ENCODE measurements around the gene CPNE6. TPM values are rescaled to one million over a fixed set of nuclear protein-coding genes. Genes with fewer than 3 reads are reported as not detected.

CPNE6 gene
- total RNA-seq, 1 experiment from 2014 or later = not detected

DNA sequence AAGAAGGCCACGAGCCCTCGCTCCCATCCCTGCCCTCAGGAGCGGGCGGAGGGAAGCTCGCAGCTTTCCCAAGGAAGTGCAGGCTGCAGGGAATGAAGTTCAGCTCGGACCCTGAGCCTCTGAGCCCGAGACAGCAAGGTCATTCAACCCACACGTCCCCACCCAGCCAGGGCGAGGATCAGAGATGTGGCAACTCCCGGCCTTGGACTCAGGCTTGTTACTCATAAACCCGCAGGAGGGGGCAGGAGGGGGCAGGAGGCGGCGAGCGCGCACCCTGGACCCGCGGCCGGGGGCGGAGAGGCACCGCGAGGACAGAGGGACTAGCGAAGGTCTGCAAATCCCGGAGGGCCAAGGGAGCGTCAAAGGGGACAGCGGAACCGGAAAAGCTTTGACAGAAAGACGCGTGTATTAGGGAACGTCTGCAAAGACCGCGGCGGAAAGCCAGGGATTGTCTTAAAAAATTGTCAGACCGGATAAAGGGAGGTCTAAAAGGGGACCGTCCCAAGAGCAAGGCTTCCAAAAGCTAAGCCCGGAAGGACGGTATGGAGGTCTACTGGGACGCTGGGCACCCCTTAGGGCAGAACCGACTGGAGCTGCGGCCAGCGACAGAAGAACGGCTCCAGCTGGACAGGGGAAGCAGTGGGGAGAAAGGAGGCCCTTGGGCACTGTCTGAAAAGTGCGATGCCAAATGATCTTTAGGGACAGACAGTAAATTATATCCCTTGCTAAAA is 42.6 kb downstream of the CPNE6 start (continued):
- TF ChIP-seq, protein P1, sequence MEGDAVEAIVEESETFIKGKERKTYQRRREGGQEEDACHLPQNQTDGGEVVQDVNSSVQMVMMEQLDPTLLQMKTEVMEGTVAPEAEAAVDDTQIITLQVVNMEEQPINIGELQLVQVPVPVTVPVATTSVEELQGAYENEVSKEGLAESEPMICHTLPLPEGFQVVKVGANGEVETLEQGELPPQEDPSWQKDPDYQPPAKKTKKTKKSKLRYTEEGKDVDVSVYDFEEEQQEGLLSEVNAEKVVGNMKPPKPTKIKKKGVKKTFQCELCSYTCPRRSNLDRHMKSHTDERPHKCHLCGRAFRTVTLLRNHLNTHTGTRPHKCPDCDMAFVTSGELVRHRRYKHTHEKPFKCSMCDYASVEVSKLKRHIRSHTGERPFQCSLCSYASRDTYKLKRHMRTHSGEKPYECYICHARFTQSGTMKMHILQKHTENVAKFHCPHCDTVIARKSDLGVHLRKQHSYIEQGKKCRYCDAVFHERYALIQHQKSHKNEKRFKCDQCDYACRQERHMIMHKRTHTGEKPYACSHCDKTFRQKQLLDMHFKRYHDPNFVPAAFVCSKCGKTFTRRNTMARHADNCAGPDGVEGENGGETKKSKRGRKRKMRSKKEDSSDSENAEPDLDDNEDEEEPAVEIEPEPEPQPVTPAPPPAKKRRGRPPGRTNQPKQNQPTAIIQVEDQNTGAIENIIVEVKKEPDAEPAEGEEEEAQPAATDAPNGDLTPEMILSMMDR (IDR thresholded peaks at IDR 0.05 in 2 of 3, conservative IDR thresholded peaks at IDR 0.05 in 1 of 3; ENCODE audit: borderline replicate concordance in 1 of 3, insufficient read depth in 1 of 3, low read depth in 2 of 3, low read length in 2 of 3) = no peak
- TF ChIP-seq ELF1 (IDR thresholded peaks at IDR 0.05; ENCODE audit: borderline replicate concordance, low read depth) (no peak), CEBPB (IDR thresholded peaks at IDR 0.05; ENCODE audit: low read depth) (peak; percentile 81), FOSL1 (IDR thresholded peaks at IDR 0.05; ENCODE audit: low read depth) (no peak)

DNA sequence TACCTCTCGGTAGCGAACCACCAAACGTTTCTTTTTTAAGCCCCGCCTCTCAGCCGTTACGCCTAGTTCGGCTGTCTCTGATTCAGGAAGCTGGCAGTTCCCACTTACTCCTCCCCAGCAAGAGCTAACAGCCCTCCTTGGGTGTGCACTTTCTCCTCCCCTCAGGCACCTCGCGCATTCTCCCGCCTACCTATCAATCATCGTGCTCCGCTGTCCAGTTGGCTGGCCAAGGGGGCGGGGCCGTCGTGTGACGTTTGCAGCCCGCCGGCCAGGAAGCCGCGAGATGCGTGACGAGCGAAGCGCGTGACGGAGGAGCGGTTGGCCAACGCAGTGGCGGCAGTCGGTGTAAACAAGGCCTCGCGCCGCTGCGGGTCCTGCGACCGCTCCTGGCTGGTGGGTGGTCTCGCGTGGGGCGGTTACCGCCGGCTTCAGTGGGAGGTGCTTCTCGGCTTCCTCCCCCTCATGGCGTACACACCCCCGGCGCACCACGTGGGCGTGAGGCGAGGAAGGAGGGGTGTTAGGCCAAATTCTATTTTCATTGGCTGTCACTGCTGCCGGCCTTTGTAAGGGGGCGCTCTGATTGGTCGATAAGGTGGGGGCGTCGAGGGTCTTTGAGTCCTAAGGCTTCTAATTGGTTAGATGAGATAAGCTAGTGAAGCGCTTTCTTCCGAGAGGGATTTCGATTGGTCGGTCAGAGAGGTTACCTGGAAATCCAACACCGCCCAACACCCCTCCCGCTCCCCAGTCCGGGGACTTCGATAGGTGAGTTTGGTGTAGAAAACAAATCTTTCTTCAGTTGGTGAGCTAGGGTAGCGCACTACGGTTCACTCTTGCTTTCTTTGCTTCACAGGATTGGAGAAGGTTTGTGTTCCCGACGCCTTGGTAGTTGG is 43.4 kb downstream of the CPNE6 start, which contains the start of the genes DCAF11 and NRL:
DCAF11 (plus strand) TSS at position 246 of the 890 bp plus-strand sequence. CDS start 818 bp downstream, outside the sequence.
NRL (minus strand) TSS at position 418 of the 890 bp plus-strand sequence. CDS start 32,101 bp downstream, outside the sequence.
- ChIA-PET CTCF (interaction anchor here (0.7 to 2.7 kb wide), 13 partner anchors 7 to 182 kb away, joined by 3 to 11 read pairs (median 3); partner anchors contain the start of genes EMC9, IRF9, PSME1 and PSME2), RAD21 (ENCODE audit: low non-redundant PET in 1 of 2, low total read pairs in 2 of 2, uncharacterized antibody in 2 of 2, unreplicated experiment in 2 of 2) (interaction anchor here (0.5 to 1.7 kb wide), 5 partner anchors 21 to 449 kb away, joined by 3 to 10 read pairs (median 5); partner anchors contain the start of genes EMC9 (in 1 of the 2) and PSME1 (in 1 of the 2)), POLR2A (interaction anchor here (0.8 to 2.6 kb wide), 19 partner anchors 9 to 183 kb away, joined by 3 to 49 read pairs (median 4); partner anchors contain the start of genes EMC9, FITM1, IPO4 and IRF9)
- Histone ChIP-seq H2AFZ (ENCODE audit: low read depth, low read length, poor library complexity, severe bottlenecking) (peak within 1 kb of the TSS; percentile 74), H3K9ac (ENCODE audit: low read length) (peak within 1 kb of the TSS; percentile 84), H3K4me1 (ENCODE audit: control insufficient read depth in 1 of 2, insufficient read depth in 2 of 2, low read length in 2 of 2) (peaks cover 6 to 16% of the 10 kb centered on the region in 2 experiments; a peak in 3 of 4 replicates), H3K79me2 (ENCODE audit: insufficient read depth, low read length) (peaks cover 14% of the 10 kb centered on the region; the same call in 1 of the 2 replicates), H3K27ac (ENCODE audit: low read depth, low read length) (peak within 1 kb of the TSS; percentile 97), H3K4me3 (replicated peaks in 1 of 2; ENCODE audit: low read depth in 1 of 2, low read length in 2 of 2) (peak within 1 kb of the TSS; percentile 86 to 92), H4K20me1 (ENCODE audit: insufficient read depth) (no peaks in the 10 kb centered on the region), H3K4me2 (ENCODE audit: low read length) (peak within 1 kb of the TSS; percentile 95), H3K36me3 (ENCODE audit: control insufficient read depth in 1 of 2, insufficient read depth in 2 of 2, low read length in 2 of 2) (peaks cover 8 to 11% of the 10 kb centered on the region in 2 experiments), H3K27me3 (ENCODE audit: insufficient read depth, low read length) (no peaks in the 10 kb centered on the region), H3K9me3 (ENCODE audit: control insufficient read depth in 1 of 2, insufficient read depth in 1 of 2, low read depth in 1 of 2, low read length in 2 of 2) (no peaks in the 10 kb centered on the region), H3K9me2 (ENCODE audit: insufficient read depth) (no peaks in the 10 kb centered on the region)
- intact Hi-C loops (cut with micrococcal nuclease) = loop anchor here (1.0 to 5.0 kb wide), 4 partner anchors 20 to 98 kb away; partner anchors contain the start of genes CHMP4A, IRF9, PCK2 and PSME2
- DNase-seq (ENCODE audit: low read depth, low spot score) = peak; percentile 100
- peak; percentile 89 for ATAC-seq
- BruUV-seq (replicated peaks) = no TSS peak
- TF ChIP-seq, protein P2, sequence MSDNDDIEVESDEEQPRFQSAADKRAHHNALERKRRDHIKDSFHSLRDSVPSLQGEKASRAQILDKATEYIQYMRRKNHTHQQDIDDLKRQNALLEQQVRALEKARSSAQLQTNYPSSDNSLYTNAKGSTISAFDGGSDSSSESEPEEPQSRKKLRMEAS (IDR thresholded peaks at IDR 0.05) = peak; percentile 97
- peak; percentile 42; the same call in 1 of the 2 replicates for TF ChIP-seq SIN3A (IDR thresholded peaks at IDR 0.05; ENCODE audit: low read depth)
- peak; percentile 2 for TF ChIP-seq POLR2A (IDR thresholded peaks at IDR 0.05; ENCODE audit: borderline replicate concordance, extremely low read depth, insufficient read depth, insufficient read length)
- TF ChIP-seq ELF1 (IDR thresholded peaks at IDR 0.05; ENCODE audit: borderline replicate concordance, low read depth) = peak; percentile 73
- peak; percentile 96 for TF ChIP-seq SP1 (IDR thresholded peaks at IDR 0.05; ENCODE audit: low read depth)
- TF ChIP-seq EGR1 (IDR thresholded peaks at IDR 0.05; ENCODE audit: low read depth) = peak; percentile 97
- no peak for TF ChIP-seq CBX3 (IDR thresholded peaks at IDR 0.05; ENCODE audit: low read depth)
- peak; percentile 48 for TF ChIP-seq POLR2AphosphoS5 (IDR thresholded peaks at IDR 0.05; ENCODE audit: low read depth, low read length)
- TF ChIP-seq EZH2phosphoT487 (IDR thresholded peaks at IDR 0.05; ENCODE audit: borderline replicate concordance) = no peak
- peak; percentile 16 for TF ChIP-seq TCF7L2 (IDR thresholded peaks at IDR 0.05; ENCODE audit: borderline replicate concordance, extremely low read depth, insufficient read depth, insufficient read length)
- TF ChIP-seq RAD21 (IDR thresholded peaks at IDR 0.05; ENCODE audit: low read depth) = no peak

Measured in HCT116 (cell line).